CD8-positive, alpha-beta memory T cell (primary cell): ENCODE data around the gene TBC1D3C. TPM values are rescaled to one million over a fixed set of nuclear protein-coding genes. Genes with fewer than 3 reads are reported as not detected.
"Not testable (repeated sequence)": the region's sequence is repeated elsewhere in the genome, so short reads cannot be mapped to it uniquely, and the experiment has no call there.

ENCODE experiments used
- CTCF ChIA-PET: fragments of 350-600 bp; sonication (Branson Sonifier 250); formaldehyde crosslinking; loops from one replicate; lab custom pipeline; 2021; ENCODE audit warnings: antibody characterized with exemption; lab: Charles Lee
- POLR2A ChIA-PET: fragments of 350-600 bp; sonication (Branson Sonifier 250); formaldehyde crosslinking; loops from one replicate; lab custom pipeline; 2021; ENCODE audit warnings: antibody characterized with exemption; lab: Charles Lee
- DNase-seq, 5 donors: peaks; one replicate each; pipeline versions ENCODE4 v3.0.0 to v3.0.0-alpha.2; 2020 to 2022; ENCODE audit warnings: mixed read lengths in 1 of 5
- H3K27ac ChIP-seq: one replicate; pipeline ENCODE4 v1.7.0; 2013; ENCODE audit warnings: low read depth, mild to moderate bottlenecking, low read length, moderate library complexity
- H3K27me3 ChIP-seq: 2 replicates; pipeline ENCODE4 v1.7.0; 2013; ENCODE audit warnings: low read length, mild to moderate bottlenecking; ENCODE audit not compliant: insufficient read depth, poor library complexity, severe bottlenecking
- H3K36me3 ChIP-seq: 2 replicates; pipeline ENCODE4 v1.7.0; 2013; ENCODE audit warnings: mild to moderate bottlenecking, low read length, moderate library complexity; ENCODE audit not compliant: insufficient read depth
- H3K4me1 ChIP-seq: 2 replicates; pipeline ENCODE4 v1.7.0; 2013; ENCODE audit warnings: mild to moderate bottlenecking, low read length, moderate library complexity; ENCODE audit not compliant: insufficient read depth
- H3K4me3 ChIP-seq: 2 replicates; pipeline ENCODE4 v1.7.0; 2013; ENCODE audit warnings: mild to moderate bottlenecking, low read length
- H3K9me3 ChIP-seq: 2 replicates; pipeline ENCODE4 v1.7.0; 2013; ENCODE audit warnings: mild to moderate bottlenecking, low read length
- H3K27ac Mint-ChIP-seq, 8 donors: one replicate each; pipeline ENCODE4 v1.8.0; 2020 to 2021; ENCODE audit warnings: mixed read lengths in 8 of 8, mild to moderate bottlenecking in 6 of 8, inconsistent platforms in 3 of 8, moderate library complexity in 3 of 8
- H3K27me3 Mint-ChIP-seq, 2 donors: one replicate each; pipeline ENCODE4 v1.8.0; 2020 to 2021; ENCODE audit warnings: mixed read lengths in 2 of 2, mild to moderate bottlenecking in 1 of 2, moderate library complexity in 1 of 2
- H3K36me3 Mint-ChIP-seq, 3 donors: one replicate each; pipeline ENCODE4 v1.8.0; 2020 to 2021; ENCODE audit warnings: mixed read lengths in 3 of 3, inconsistent platforms in 1 of 3, mild to moderate bottlenecking in 1 of 3
- H3K4me1 Mint-ChIP-seq, 3 donors: one replicate each; pipeline ENCODE4 v1.8.0; 2020 to 2021; ENCODE audit warnings: mixed read lengths in 3 of 3, inconsistent platforms in 1 of 3, mild to moderate bottlenecking in 1 of 3
- H3K4me3 Mint-ChIP-seq, 7 donors: one replicate each; pipeline ENCODE4 v1.8.0; 2020 to 2021; ENCODE audit warnings: mixed read lengths in 7 of 7, mild to moderate bottlenecking in 6 of 7, moderate library complexity in 4 of 7, inconsistent platforms in 2 of 7
- H3K9me3 Mint-ChIP-seq, 5 donors: one replicate each; pipeline ENCODE4 v1.8.0; 2020 to 2022; ENCODE audit warnings: mixed read lengths in 5 of 5, mild to moderate bottlenecking in 3 of 5, moderate library complexity in 2 of 5, inconsistent platforms in 1 of 5
- polyA plus RNA-seq: library from polyadenylated mRNA; unstranded; fragments of 300-500 nt; fragmentation: Illumina TruSeq; gene quantifications from one replicate; pipeline ENCODE4 v1.2.3, GENCODE V29; 2021
- total RNA-seq, 2 experiments: library from RNA; stranded (reverse); gene quantifications; one replicate each; pipeline ENCODE4 v1.2.3, GENCODE V29; 2021

The TBC1D3C gene
- total RNA-seq (1 to 10 TPM in 1 of 2 experiments, not detected in 1; 1.6 TPM), polyA plus RNA-seq (not detected)

- POLR2A ChIA-PET, H3K27ac Mint-ChIP-seq, DNase-seq, H3K36me3 ChIP-seq, H3K4me3 ChIP-seq, H3K4me3 Mint-ChIP-seq, H3K27me3 Mint-ChIP-seq, H3K36me3 Mint-ChIP-seq, H3K9me3 ChIP-seq, H3K4me1 Mint-ChIP-seq, H3K4me1 ChIP-seq, H3K27ac ChIP-seq, H3K27me3 ChIP-seq, H3K9me3 Mint-ChIP-seq, CTCF ChIA-PET: not testable (repeated sequence)
Observed at GRCh38 chr17:38068534-38068933, at the start of gene TBC1D3C. Gene TBC1D3C (minus strand): TSS chr17:38068634. CDS start chr17:38067066, 1,568 bp downstream.

- H3K36me3 ChIP-seq, H3K9me3 ChIP-seq, POLR2A ChIA-PET, H3K4me1 ChIP-seq, H3K27me3 Mint-ChIP-seq, H3K4me1 Mint-ChIP-seq, DNase-seq, H3K27me3 ChIP-seq, CTCF ChIA-PET, H3K27ac ChIP-seq, H3K4me3 ChIP-seq, H3K4me3 Mint-ChIP-seq, H3K27ac Mint-ChIP-seq, H3K9me3 Mint-ChIP-seq, H3K36me3 Mint-ChIP-seq: not testable (repeated sequence)
Observed at GRCh38 chr17:38099262-38099661, 30.8 kb upstream of the TBC1D3C start.

GRCh38 chr17:38094059-38094694, 25.7 kb upstream of the TBC1D3C start:
- H3K4me1 Mint-ChIP-seq, H3K27ac Mint-ChIP-seq, H3K9me3 ChIP-seq, H3K9me3 Mint-ChIP-seq, CTCF ChIA-PET, H3K4me1 ChIP-seq, H3K27me3 ChIP-seq, H3K27ac ChIP-seq, DNase-seq, POLR2A ChIA-PET, H3K36me3 Mint-ChIP-seq, H3K4me3 ChIP-seq, H3K36me3 ChIP-seq, H3K4me3 Mint-ChIP-seq, H3K27me3 Mint-ChIP-seq: not testable (repeated sequence)

- H3K4me3 ChIP-seq, H3K4me1 Mint-ChIP-seq, H3K36me3 Mint-ChIP-seq, H3K36me3 ChIP-seq, H3K27ac Mint-ChIP-seq, DNase-seq, POLR2A ChIA-PET, H3K27me3 Mint-ChIP-seq, H3K9me3 Mint-ChIP-seq, H3K27ac ChIP-seq, H3K4me1 ChIP-seq, H3K27me3 ChIP-seq, H3K4me3 Mint-ChIP-seq, H3K9me3 ChIP-seq, CTCF ChIA-PET: not testable (repeated sequence)
Observed at GRCh38 chr17:38088120-38088519, 19.7 kb upstream of the TBC1D3C start.

- H3K36me3 Mint-ChIP-seq: not testable (repeated sequence)
Observed at GRCh38 chr17:38087344-38087743, 18.9 kb upstream of the TBC1D3C start.

More at GRCh38 chr17:38087344-38087743, 18.9 kb upstream of the TBC1D3C start:
- POLR2A ChIA-PET, H3K27ac ChIP-seq, H3K4me1 Mint-ChIP-seq, H3K36me3 ChIP-seq, H3K27ac Mint-ChIP-seq, H3K4me3 ChIP-seq, H3K4me1 ChIP-seq, H3K9me3 ChIP-seq, H3K27me3 Mint-ChIP-seq, CTCF ChIA-PET, H3K4me3 Mint-ChIP-seq, DNase-seq, H3K27me3 ChIP-seq, H3K9me3 Mint-ChIP-seq: not testable (repeated sequence)

Other genes with a start within 250 kb of the TBC1D3C start
- gene TBC1D3K, start 144.2 kb downstream of the TBC1D3C start, total RNA-seq: not detected
- gene TBC1D3K, start 144.2 kb downstream of the TBC1D3C start, polyA plus RNA-seq: not detected
- gene TBC1D3L, start 79.6 kb downstream of the TBC1D3C start, total RNA-seq: 1 to 10 TPM; 6.1 to 6.6 TPM
- gene TBC1D3L, start 79.6 kb downstream of the TBC1D3C start, polyA plus RNA-seq: 1.6 TPM
- gene TBC1D3D, start 64.7 kb downstream of the TBC1D3C start, total RNA-seq: 1 to 10 TPM in 1 of 2 experiments, under 1 TPM in 1; 0.86 to 1.1 TPM
- gene TBC1D3D, start 64.7 kb downstream of the TBC1D3C start, polyA plus RNA-seq: not detected
- gene TBC1D3E, start 59.3 kb upstream of the TBC1D3C start, total RNA-seq: under 1 TPM in 1 of 2 experiments, not detected in 1; 0.24 TPM
- gene TBC1D3E, start 59.3 kb upstream of the TBC1D3C start, polyA plus RNA-seq: not detected
- gene TBC1D3, start 123.9 kb upstream of the TBC1D3C start, total RNA-seq: 1 to 10 TPM in 1 of 2 experiments, not detected in 1; 1.6 TPM
- not detected for gene TBC1D3, start 123.9 kb upstream of the TBC1D3C start, polyA plus RNA-seq
- 10 to 100 TPM; 70.0 to 74.5 TPM for gene MRPL45, start 228.5 kb upstream of the TBC1D3C start, total RNA-seq
- gene MRPL45, start 228.5 kb upstream of the TBC1D3C start, polyA plus RNA-seq: 25.7 TPM